ENCODE data around the gene GALNT14. TPM values are rescaled to one million over a fixed set of nuclear protein-coding genes. Genes with fewer than 3 reads are reported as not detected.

The GALNT14 gene
- total RNA-seq, 1 donor from 2014 or later = 6.4 TPM

GRCh38 chr2:31003749-31004148 lies 134.5 kb downstream of the GALNT14 start:
- Mint-ChIP-seq H3K9me3 (no peaks in the 10 kb centered on the region), H3K27me3 (ENCODE audit: insufficient read depth, low read depth) (peaks cover 6% of the 10 kb centered on the region), H3K27ac (no peak overlapping the region), H3K4me1 (no peaks in the 10 kb centered on the region), H3K4me3 (no peak overlapping the region), H3K36me3 (no peaks in the 10 kb centered on the region)
- H3K27ac ChIP-seq = no peak overlapping the region
- H3K9me3 ChIP-seq (ENCODE audit: low read depth) = no peaks in the 10 kb centered on the region
- H3K79me2 ChIP-seq (ENCODE audit: low read depth) = no peaks in the 10 kb centered on the region
- no peak for DNase-seq (ENCODE audit: low spot score)
- H3K9ac ChIP-seq = no peak overlapping the region
- H3F3A ChIP-seq (ENCODE audit: low read depth) = no peaks in the 10 kb centered on the region
- H3K36me3 ChIP-seq = no peaks in the 10 kb centered on the region
- H4K20me1 ChIP-seq (ENCODE audit: low read depth) = no peaks in the 10 kb centered on the region
- H3K27me3 ChIP-seq = no peaks in the 10 kb centered on the region
- no peaks in the 10 kb centered on the region for H3K4me1 ChIP-seq
- TF ChIP-seq EZH2phosphoT487 (IDR thresholded peaks at IDR 0.05) (no peak), CTCF (IDR thresholded peaks at IDR 0.05) (no peak), EZH2 (IDR thresholded peaks at IDR 0.05) (no peak)
- no peak overlapping the region for H3K4me2 ChIP-seq
- no peak overlapping the region for H3K4me3 ChIP-seq
- H2AFZ ChIP-seq (replicated peaks) = no peak overlapping the region

GRCh38 chr2:31002537-31003150 lies 135.6 kb downstream of the GALNT14 start:
- Histone ChIP-seq H3K27me3 (no peaks in the 10 kb centered on the region), H4K20me1 (ENCODE audit: low read depth) (no peaks in the 10 kb centered on the region), H3K9me3 (ENCODE audit: low read depth) (no peaks in the 10 kb centered on the region), H3K4me2 (no peak overlapping the region), H3K36me3 (no peaks in the 10 kb centered on the region), H3K9ac (no peak overlapping the region), H3K79me2 (ENCODE audit: low read depth) (no peaks in the 10 kb centered on the region), H3K4me1 (peaks cover 6% of the 10 kb centered on the region), H3K27ac (no peak overlapping the region), H3F3A (ENCODE audit: low read depth) (no peaks in the 10 kb centered on the region), H2AFZ (replicated peaks) (no peak overlapping the region), H3K4me3 (no peak overlapping the region)
- TF ChIP-seq EZH2phosphoT487 (IDR thresholded peaks at IDR 0.05) (no peak), EZH2 (IDR thresholded peaks at IDR 0.05) (no peak), CTCF (IDR thresholded peaks at IDR 0.05) (no peak)
- H3K4me3 Mint-ChIP-seq = no peak overlapping the region
- peaks cover 4% of the 10 kb centered on the region for H3K27me3 Mint-ChIP-seq (ENCODE audit: insufficient read depth, low read depth)
- DNase-seq (ENCODE audit: low spot score) = no peak
- H3K4me1 Mint-ChIP-seq = peaks cover 2% of the 10 kb centered on the region
- no peaks in the 10 kb centered on the region for H3K36me3 Mint-ChIP-seq
- no peaks in the 10 kb centered on the region for H3K9me3 Mint-ChIP-seq
- H3K27ac Mint-ChIP-seq = no peak overlapping the region

- no peak overlapping the region for H3K9ac ChIP-seq
- no peaks in the 10 kb centered on the region for H3K79me2 ChIP-seq (ENCODE audit: low read depth)
- H3K4me1 ChIP-seq = peaks cover 7% of the 10 kb centered on the region
- H3K9me3 Mint-ChIP-seq = no peaks in the 10 kb centered on the region
- no peaks in the 10 kb centered on the region for H3K9me3 ChIP-seq (ENCODE audit: low read depth)
- no peak overlapping the region for H2AFZ ChIP-seq (replicated peaks)
- H3K27ac ChIP-seq = no peak overlapping the region
- H3F3A ChIP-seq (ENCODE audit: low read depth) = no peaks in the 10 kb centered on the region
- H3K4me2 ChIP-seq = no peak overlapping the region
- TF ChIP-seq CTCF (IDR thresholded peaks at IDR 0.05) (no peak), EZH2phosphoT487 (IDR thresholded peaks at IDR 0.05) (no peak), EZH2 (IDR thresholded peaks at IDR 0.05) (no peak)
- no peak overlapping the region for H3K27ac Mint-ChIP-seq
- H3K4me3 ChIP-seq = no peak overlapping the region
- no peaks in the 10 kb centered on the region for H3K27me3 ChIP-seq
- peaks cover 2% of the 10 kb centered on the region for H3K4me1 Mint-ChIP-seq
- H3K27me3 Mint-ChIP-seq (ENCODE audit: insufficient read depth, low read depth) = peaks cover 4% of the 10 kb centered on the region
- H3K4me3 Mint-ChIP-seq = no peak overlapping the region
- no peaks in the 10 kb centered on the region for H3K36me3 Mint-ChIP-seq
- no peaks in the 10 kb centered on the region for H3K36me3 ChIP-seq
- H4K20me1 ChIP-seq (ENCODE audit: low read depth) = no peaks in the 10 kb centered on the region
- DNase-seq (ENCODE audit: low spot score) = no peak
Observed at GRCh38 chr2:31000970-31001369, 137.3 kb downstream of the GALNT14 start.
